ENCODE results near the gene CFAP97D2. TPM values are rescaled to one million over a fixed set of nuclear protein-coding genes. Genes with fewer than 3 reads are reported as not detected.

The CFAP97D2 gene
- polyA plus RNA-seq, 3 donors, result 0.21 TPM; not detected in 2

GRCh38 chr13:114140906-114141250 is 38.2 kb upstream of the CFAP97D2 start:
- peaks cover 0 to 16% of the 10 kb centered on the region in 2 donors for H3K27me3 ChIP-seq (ENCODE audit: control insufficient read depth in 2 of 2, insufficient read depth in 2 of 2, low read length in 2 of 2)
- peaks cover 10% of the 10 kb centered on the region for H3K4me1 Mint-ChIP-seq
- no peaks in the 10 kb centered on the region for H3K36me3 ChIP-seq (replicated peaks in 1 of 2; ENCODE audit: control insufficient read depth in 1 of 2, insufficient read depth in 2 of 2, low read length in 2 of 2)
- H4K20me1 ChIP-seq (ENCODE audit: insufficient read depth, low read length), result no peaks in the 10 kb centered on the region
- no peak overlapping the region for H3K27ac Mint-ChIP-seq
- no peak for DNase-seq
- no peak for TF ChIP-seq CTCF (IDR thresholded peaks at IDR 0.05)
- H3K4me1 ChIP-seq (ENCODE audit: control insufficient read depth in 1 of 2, insufficient read depth in 2 of 2, low read length in 2 of 2), result peaks cover 39 to 45% of the 10 kb centered on the region in 2 donors
- H3K27me3 Mint-ChIP-seq (ENCODE audit: low read depth in 3 of 3), result peaks cover 7 to 25% (median 9%) of the 10 kb centered on the region in 3 donors
- no peak overlapping the region for H3K4me3 ChIP-seq (replicated peaks in 1 of 3; ENCODE audit: low read depth in 2 of 3, low read length in 3 of 3)
- no peak overlapping the region for H3K4me2 ChIP-seq (replicated peaks; ENCODE audit: extremely low read depth, low read length, poor library complexity, severe bottlenecking)
- intact Hi-C loops (cut with micrococcal nuclease), result no loop called here
- H3K27ac ChIP-seq (ENCODE audit: low read depth in 1 of 2, low read length in 2 of 2), result no peak overlapping the region
- H2AFZ ChIP-seq (ENCODE audit: insufficient read depth, low read depth, low read length, poor library complexity, severe bottlenecking), result no peak overlapping the region
- H3K79me2 ChIP-seq (ENCODE audit: insufficient read depth, low read length), result no peaks in the 10 kb centered on the region
- 33% methylated on average over 6 of the region's 10 CpGs for WGBS (ENCODE audit: insufficient coverage)
- H3K9me3 Mint-ChIP-seq, result peaks cover 0 to 3% (median 0%) of the 10 kb centered on the region in 7 donors
- H3K9me3 ChIP-seq (replicated peaks in 1 of 2; ENCODE audit: control insufficient read depth in 1 of 2, insufficient read depth in 1 of 2, low read length in 2 of 2), result no peaks in the 10 kb centered on the region
- H3K36me3 Mint-ChIP-seq, result no peaks in the 10 kb centered on the region
- H3K9ac ChIP-seq (ENCODE audit: insufficient read depth, low read length, poor library complexity, severe bottlenecking), result no peak overlapping the region
- no peak overlapping the region for H3K4me3 Mint-ChIP-seq

GRCh38 chr13:114141261-114141996 is 37.6 kb upstream of the CFAP97D2 start:
- no peaks in the 10 kb centered on the region for H3K79me2 ChIP-seq (ENCODE audit: insufficient read depth, low read length)
- H3K4me2 ChIP-seq (replicated peaks; ENCODE audit: extremely low read depth, low read length, poor library complexity, severe bottlenecking), result no peak overlapping the region
- H3K27ac ChIP-seq (ENCODE audit: low read depth in 1 of 2, low read length in 2 of 2), result no peak overlapping the region
- Mint-ChIP-seq H3K27ac (no peak overlapping the region), H3K36me3 (no peaks in the 10 kb centered on the region), H3K27me3 (ENCODE audit: low read depth in 3 of 3) (peaks cover 11 to 23% (median 12%) of the 10 kb centered on the region in 3 donors), H3K4me3 (no peak overlapping the region), H3K9me3 (peaks cover 0 to 5% (median 0%) of the 10 kb centered on the region in 7 donors), H3K4me1 (peaks cover 10% of the 10 kb centered on the region)
- no peak overlapping the region for H2AFZ ChIP-seq (ENCODE audit: insufficient read depth, low read depth, low read length, poor library complexity, severe bottlenecking)
- H3K4me3 ChIP-seq (replicated peaks in 1 of 3; ENCODE audit: low read depth in 2 of 3, low read length in 3 of 3), result no peak overlapping the region
- peaks cover 39 to 45% of the 10 kb centered on the region in 2 donors for H3K4me1 ChIP-seq (ENCODE audit: control insufficient read depth in 1 of 2, insufficient read depth in 2 of 2, low read length in 2 of 2)
- 91% methylated on average over 15 of the region's 15 CpGs for WGBS (ENCODE audit: insufficient coverage)
- DNase-seq, result no peak
- H3K9ac ChIP-seq (ENCODE audit: insufficient read depth, low read length, poor library complexity, severe bottlenecking), result no peak overlapping the region
- no peak for TF ChIP-seq CTCF (IDR thresholded peaks at IDR 0.05)
- H3K36me3 ChIP-seq (replicated peaks in 1 of 2; ENCODE audit: control insufficient read depth in 1 of 2, insufficient read depth in 2 of 2, low read length in 2 of 2), result no peaks in the 10 kb centered on the region
- H4K20me1 ChIP-seq (ENCODE audit: insufficient read depth, low read length), result no peaks in the 10 kb centered on the region
- intact Hi-C loops (cut with micrococcal nuclease), result no loop called here
- no peaks in the 10 kb centered on the region for H3K9me3 ChIP-seq (replicated peaks in 1 of 2; ENCODE audit: control insufficient read depth in 1 of 2, insufficient read depth in 1 of 2, low read length in 2 of 2)
- peaks cover 0 to 16% of the 10 kb centered on the region in 2 donors for H3K27me3 ChIP-seq (ENCODE audit: control insufficient read depth in 2 of 2, insufficient read depth in 2 of 2, low read length in 2 of 2)

All from CD14-positive monocyte (primary cell).